Spleen (tissue), 7 donors: ENCODE data around the gene ZNF462.

Experiments used
- POLR2A ChIP-seq, 3 donors: fragments of 450-650 bp; IDR thresholded peaks; one replicate each; pipeline ENCODE4 v1.5.1; 2017; ENCODE audit warnings: antibody characterized with exemption in 3 of 3, mild to moderate bottlenecking in 1 of 3
- POLR2AphosphoS5 ChIP-seq, 3 donors: sonication (generic); formaldehyde crosslinking; IDR thresholded peaks; one replicate each; pipeline ENCODE4 v1.5.1; 2017; ENCODE audit warnings: antibody characterized with exemption in 3 of 3
- TF ChIP-seq, protein P1 (sequence below), 11 experiments: fragments of 200-600 bp in 7 of 11; fragments of 450-650 bp in 4 of 11; sonication (generic) in 4 of 11; IDR thresholded peaks in 8 of 11; conservative IDR thresholded peaks in 3 of 11; 1 replicate in 7 of 11; 2 replicates in 4 of 11; pipeline versions ENCODE4 v1.4.0 to v1.8.0; 2016 to 2021; ENCODE audit warnings: antibody characterized with exemption in 11 of 11, inconsistent platforms in 4 of 11, mild to moderate bottlenecking in 1 of 11
- donor health status: DM: no; HTN: no; CAD: no; lungs with moderate emphysema.
- donor health status: DM: no; HTN: no; CAD: no.
- donor health status: DM: no; HTN: no; CAD: no.

DNA sequence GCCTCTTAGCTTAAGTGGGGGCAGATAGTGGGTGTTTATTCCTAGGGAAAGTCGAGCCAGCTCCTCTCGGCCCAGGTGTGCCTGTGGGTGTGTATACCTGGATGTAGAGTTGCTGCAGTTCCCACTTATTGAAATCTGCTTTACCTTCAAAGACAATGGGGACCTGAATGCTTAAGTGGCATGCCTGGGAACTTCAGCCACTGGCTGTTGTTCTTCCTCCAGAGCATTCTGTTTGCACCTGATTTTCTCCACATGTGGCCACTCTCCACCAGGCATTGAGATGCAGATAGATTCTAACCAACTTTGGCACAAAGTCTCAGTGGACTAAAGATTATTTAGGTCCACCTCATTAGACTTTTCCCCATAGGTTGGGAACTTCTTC, 186.8 kb downstream of the ZNF462 start:
- TF ChIP-seq, protein P1, sequence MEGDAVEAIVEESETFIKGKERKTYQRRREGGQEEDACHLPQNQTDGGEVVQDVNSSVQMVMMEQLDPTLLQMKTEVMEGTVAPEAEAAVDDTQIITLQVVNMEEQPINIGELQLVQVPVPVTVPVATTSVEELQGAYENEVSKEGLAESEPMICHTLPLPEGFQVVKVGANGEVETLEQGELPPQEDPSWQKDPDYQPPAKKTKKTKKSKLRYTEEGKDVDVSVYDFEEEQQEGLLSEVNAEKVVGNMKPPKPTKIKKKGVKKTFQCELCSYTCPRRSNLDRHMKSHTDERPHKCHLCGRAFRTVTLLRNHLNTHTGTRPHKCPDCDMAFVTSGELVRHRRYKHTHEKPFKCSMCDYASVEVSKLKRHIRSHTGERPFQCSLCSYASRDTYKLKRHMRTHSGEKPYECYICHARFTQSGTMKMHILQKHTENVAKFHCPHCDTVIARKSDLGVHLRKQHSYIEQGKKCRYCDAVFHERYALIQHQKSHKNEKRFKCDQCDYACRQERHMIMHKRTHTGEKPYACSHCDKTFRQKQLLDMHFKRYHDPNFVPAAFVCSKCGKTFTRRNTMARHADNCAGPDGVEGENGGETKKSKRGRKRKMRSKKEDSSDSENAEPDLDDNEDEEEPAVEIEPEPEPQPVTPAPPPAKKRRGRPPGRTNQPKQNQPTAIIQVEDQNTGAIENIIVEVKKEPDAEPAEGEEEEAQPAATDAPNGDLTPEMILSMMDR (IDR thresholded peaks at IDR 0.05 in 8 of 11, conservative IDR thresholded peaks at IDR 0.05 in 3 of 11) = no peak
- TF ChIP-seq POLR2A (IDR thresholded peaks at IDR 0.05) (no peak), POLR2AphosphoS5 (IDR thresholded peaks at IDR 0.05) (no peak)
